Lung (tissue), 12 donors: ENCODE results near the gene BRME1. TPM values are rescaled to one million over a fixed set of nuclear protein-coding genes. Genes with fewer than 3 reads are reported as not detected.

Experiments used
- ATAC-seq: fragments of 200-7000 bp; cut with Tn5 transposase; one replicate; pipeline ENCODE4 v1.9.1; 2020; ENCODE audit warnings: moderate number of reproducible peaks; ENCODE audit not compliant: insufficient read depth, low FRiP score
- DNase-seq, 3 donors: peaks; one replicate each; pipeline ENCODE4 v3.0.0-alpha.2; 2013 to 2017
- H3K27ac ChIP-seq, 2 donors: one replicate each; pipeline ENCODE4 v1.5.1; 2013; ENCODE audit warnings: mild to moderate bottlenecking in 2 of 2, moderate library complexity in 2 of 2, control low read depth in 1 of 2, inconsistent platforms in 1 of 2, low read depth in 1 of 2, low read length in 1 of 2
- H3K27me3 ChIP-seq, 3 donors: one replicate each; pipeline ENCODE4 v1.5.1; 2013; ENCODE audit warnings: low read length in 2 of 3; ENCODE audit not compliant: control insufficient read depth in 3 of 3, insufficient read depth in 3 of 3
- H3K36me3 ChIP-seq, 4 donors: one replicate each; pipeline ENCODE4 v1.5.1; 2013; ENCODE audit warnings: low read length in 4 of 4, mild to moderate bottlenecking in 1 of 4, moderate library complexity in 1 of 4; ENCODE audit not compliant: control insufficient read depth in 4 of 4, insufficient read depth in 4 of 4
- H3K4me1 ChIP-seq, 5 donors: one replicate each; pipeline ENCODE4 v1.5.1; 2013; ENCODE audit warnings: low read length in 5 of 5, mild to moderate bottlenecking in 2 of 5, moderate library complexity in 1 of 5; ENCODE audit not compliant: control insufficient read depth in 5 of 5, insufficient read depth in 5 of 5
- H3K4me3 ChIP-seq: one replicate; pipeline ENCODE4 v1.5.1; 2013; ENCODE audit warnings: mild to moderate bottlenecking, control low read depth, moderate library complexity
- H3K9ac ChIP-seq, 2 donors: one replicate each; pipeline ENCODE4 v1.5.1; 2013; ENCODE audit warnings: low read length in 2 of 2, control low read depth in 1 of 2; ENCODE audit not compliant: insufficient read depth in 1 of 2
- H3K9me3 ChIP-seq, 4 donors: one replicate each; pipeline ENCODE4 v1.5.1; 2013; ENCODE audit warnings: low read length in 3 of 4, mild to moderate bottlenecking in 1 of 4, moderate library complexity in 1 of 4; ENCODE audit not compliant: control insufficient read depth in 4 of 4, insufficient read depth in 3 of 4
- CTCF ChIP-seq: IDR thresholded peaks from 2 replicates; pipeline ENCODE4 v1.5.1; 2012; ENCODE audit warnings: mild to moderate bottlenecking; ENCODE audit errors: control extremely low read depth, extremely low read depth
- WGBS, 2 donors: extraction: QIAGEN DNeasy Blood & Tissue Kit; methylation state at CpG; one replicate each; pipeline ENCODE4 v1.1.7; 2013; 5-methylcytosine and 5-hydroxymethylcytosine counted together
- polyA plus RNA-seq, 2 donors: library from polyadenylated mRNA; stranded (reverse); fragments of 200-250 nt; gene quantifications; one replicate each; pipeline ENCODE4 v1.2.1, GENCODE V29; 2013
- total RNA-seq, 2 donors: library from RNA; depleted of rRNA in 1 of 2; stranded (reverse); fragments of >200 nt in 1 of 2; gene quantifications; one replicate each; pipeline ENCODE4 v1.2.1, GENCODE V29; 2014 to 2021
- donor health status: control.
- donor health status: control.
- donor health status: Bipolar disorder and iron deficiency.
- donor health status: healthy.
- donor health status: DM: yes; HTN: yes; CAD: no.

The BRME1 gene
- total and polyA plus RNA-seq, 4 donors = 1.3 to 3.2 (median 2.9) TPM

GRCh38 chr19:13864667-13865570 lies 41.0 kb downstream of the BRME1 start:
- TF ChIP-seq CTCF = no peak
- Histone ChIP-seq H3K27me3 (peaks cover 0 to 11% (median 9%) of the 10 kb centered on the region in 3 donors), H3K4me1 (peaks cover 2 to 28% (median 6%) of the 10 kb centered on the region in 5 donors), H3K36me3 (no peaks in the 10 kb centered on the region), H3K9me3 (no peaks in the 10 kb centered on the region), H3K9ac (no peak overlapping the region), H3K27ac (peak overlapping the region in 1 of 2 donors; percentile 12), H3K4me3 (peak overlapping the region; percentile 21)
- DNase-seq (no peak), ATAC-seq (no peak)
- whole genome bisulfite sequencing, 2 donors = 4% methylated on average over 42 to 106 of the region's 113 CpGs

DNA sequence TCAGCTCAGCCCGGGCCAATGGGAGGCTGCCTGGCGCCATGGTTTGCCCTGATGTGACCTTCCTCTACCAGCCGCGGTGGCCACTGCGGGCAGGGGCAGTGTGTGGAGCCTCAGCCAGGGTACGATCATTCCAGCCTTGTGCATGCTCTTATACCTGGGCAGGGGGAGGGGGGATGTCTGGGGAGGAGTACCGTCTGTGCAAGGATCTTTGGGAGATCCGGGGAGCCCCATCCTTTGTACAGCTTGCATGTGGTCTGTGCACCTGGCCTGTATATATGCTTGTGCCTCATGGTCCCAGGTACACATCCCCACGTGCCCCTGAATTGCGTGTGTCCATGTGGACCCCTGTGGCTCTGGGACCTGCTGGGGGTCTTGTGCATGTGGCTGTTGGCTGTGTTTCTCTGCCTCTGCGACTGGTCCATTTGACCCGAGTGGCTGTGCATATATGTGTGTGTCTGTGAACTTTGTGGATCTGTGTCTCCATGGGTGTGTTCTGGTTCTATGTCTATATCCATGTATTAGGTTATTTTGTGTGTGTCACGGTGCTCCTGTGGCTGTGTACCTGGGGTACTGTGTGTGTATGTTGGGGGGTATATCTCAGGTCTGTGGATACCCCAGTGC lies 41.8 kb downstream of the BRME1 start:
- peaks cover 0 to 11% (median 9%) of the 10 kb centered on the region in 3 donors for H3K27me3 ChIP-seq
- H3K9ac ChIP-seq = no peak overlapping the region
- no peaks in the 10 kb centered on the region for H3K36me3 ChIP-seq
- ATAC-seq = no peak
- no peak overlapping the region for H3K27ac ChIP-seq
- 25% methylated on average over 13 of the region's 13 CpGs for WGBS, 2 donors
- no peak overlapping the region for H3K4me3 ChIP-seq
- peak in 1 of 3 donors; percentile 23 for DNase-seq
- no peak for TF ChIP-seq CTCF
- no peaks in the 10 kb centered on the region for H3K9me3 ChIP-seq
- H3K4me1 ChIP-seq = peaks cover 2 to 28% (median 6%) of the 10 kb centered on the region in 5 donors

DNA sequence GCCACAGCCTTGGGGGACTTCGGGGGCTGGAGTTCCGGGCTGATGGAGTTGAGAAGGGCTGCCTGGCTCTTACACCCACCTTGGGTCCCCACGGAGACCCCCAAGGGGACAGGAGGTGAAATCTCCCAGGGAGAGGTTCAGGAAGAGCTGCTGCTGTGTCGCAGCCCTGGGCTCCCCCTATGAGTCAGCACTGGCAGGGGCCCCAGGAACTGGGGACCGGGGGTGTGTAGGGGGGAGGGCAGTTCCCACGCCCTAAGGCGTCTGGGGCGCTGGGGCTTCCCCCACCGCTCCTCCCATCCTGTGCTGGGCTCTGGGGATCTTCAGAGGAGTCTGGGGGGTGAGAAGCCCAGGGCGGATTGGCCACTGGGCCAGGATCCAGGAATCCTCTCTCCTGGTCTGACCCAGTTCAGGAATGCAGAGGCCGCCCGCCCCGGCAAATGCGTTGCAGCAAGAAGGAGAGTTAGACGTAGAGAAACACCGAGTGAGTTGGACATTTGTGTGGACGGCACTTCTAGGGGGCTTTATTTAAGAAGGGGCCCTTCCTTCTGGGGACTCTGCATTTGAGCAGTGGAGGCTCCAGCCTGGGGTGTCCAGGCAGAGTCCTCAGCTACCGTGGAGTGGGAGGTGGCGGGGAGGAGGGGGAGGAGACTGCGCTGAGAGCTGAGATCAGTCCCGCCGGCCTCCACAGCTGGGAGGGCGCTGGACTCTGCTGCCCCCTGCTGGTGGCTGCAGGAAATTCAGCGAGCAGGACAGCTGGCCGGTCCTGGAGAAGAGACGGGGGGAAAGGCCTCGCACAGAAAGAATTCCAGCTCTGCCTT lies 44.0 kb downstream of the BRME1 start:
- Histone ChIP-seq H3K27me3 (peaks cover 0 to 9% (median 7%) of the 10 kb centered on the region in 3 donors), H3K9me3 (no peaks in the 10 kb centered on the region), H3K4me1 (peaks cover 2 to 28% (median 6%) of the 10 kb centered on the region in 5 donors), H3K36me3 (no peaks in the 10 kb centered on the region), H3K9ac (peak overlapping the region; percentile 24 to 55), H3K27ac (peak overlapping the region; percentile 89 to 98), H3K4me3 (peak overlapping the region; percentile 22)
- TF ChIP-seq CTCF = peak; percentile 97
- ATAC-seq (peak; percentile 93), DNase-seq (peak; percentile 96 to 97 (median 96))
- 0 to 1% methylated on average over 23 to 27 of the region's 27 CpGs for WGBS, 2 donors
